Gastroesophageal sphincter (tissue), 4 donors: ENCODE results near the gene SNED1. TPM values are rescaled to one million over a fixed set of nuclear protein-coding genes. Genes with fewer than 3 reads are reported as not detected.

ENCODE experiments used
- ATAC-seq: fragments of 150-250 bp; one replicate; pipeline ENCODE4 v1.9.1; 2016; ENCODE audit warnings: mild to moderate bottlenecking, moderate library complexity
- H3K27ac ChIP-seq, 4 donors: fragments of 200-600 bp; sonication (generic) in 3 of 4; 1 replicate in 3 of 4; 2 replicates in 1 of 4; pipeline ENCODE4 v1.5.1; 2016 to 2019
- H3K27me3 ChIP-seq: fragments of 200-600 bp; sonication (generic); one replicate; pipeline ENCODE4 v1.5.1; 2019
- H3K36me3 ChIP-seq, 2 donors: fragments of 200-600 bp; sonication (generic); one replicate each; pipeline ENCODE4 v1.5.1; 2019; ENCODE audit warnings: control low read depth in 1 of 2
- H3K4me1 ChIP-seq, 3 donors: fragments of 200-600 bp; sonication (generic); 1 replicate in 2 of 3; 2 replicates in 1 of 3; pipeline ENCODE4 v1.5.1; 2016 to 2019; ENCODE audit warnings: control low read depth in 2 of 3
- H3K4me3 ChIP-seq, 2 donors: fragments of 200-600 bp; sonication (generic); one replicate each; pipeline ENCODE4 v1.5.1; 2019; ENCODE audit warnings: mild to moderate bottlenecking in 1 of 2, moderate library complexity in 1 of 2
- H3K9me3 ChIP-seq, 3 donors: fragments of 200-600 bp; sonication (generic); one replicate each; pipeline ENCODE4 v1.5.1; 2017 to 2019; ENCODE audit warnings: control low read depth in 2 of 3
- CTCF ChIP-seq, 4 experiments: fragments of 200-600 bp in 2 of 4; fragments of 450-650 bp in 2 of 4; sonication (generic) in 1 of 4; IDR thresholded peaks; one replicate each; pipeline ENCODE4 v1.5.1; 2017 to 2019; ENCODE audit warnings: antibody characterized with exemption in 4 of 4, mild to moderate bottlenecking in 2 of 4, moderate library complexity in 2 of 4
- EP300 ChIP-seq: sonication (generic); formaldehyde crosslinking; IDR thresholded peaks from one replicate; pipeline ENCODE4 v1.6.1; 2017; ENCODE audit warnings: antibody characterized with exemption, mild to moderate bottlenecking
- POLR2A ChIP-seq, 2 donors: fragments of 450-650 bp; IDR thresholded peaks; one replicate each; pipeline ENCODE4 v1.6.1; 2017; ENCODE audit warnings: antibody characterized with exemption in 2 of 2, mild to moderate bottlenecking in 2 of 2, moderate library complexity in 1 of 2
- POLR2AphosphoS5 ChIP-seq: sonication (generic); formaldehyde crosslinking; IDR thresholded peaks from one replicate; pipeline ENCODE4 v1.6.1; 2017; ENCODE audit warnings: antibody characterized with exemption
- WGBS, 2 donors: methylation state at CpG; one replicate each; pipeline ENCODE4 v1.1.5; 2018; ENCODE audit warnings: low coverage in 1 of 2; 5-methylcytosine and 5-hydroxymethylcytosine counted together
- total RNA-seq, 4 donors: library from RNA; depleted of rRNA; stranded (reverse); fragments of >200 nt; gene quantifications; one replicate each; pipeline ENCODE4 v1.1.0, GENCODE V29; 2016

SNED1 gene
- total RNA-seq, 4 donors from 2014 or later: 8.3 to 29.9 (median 14.6) TPM

- Histone ChIP-seq H3K4me1 (no peaks in the 10 kb centered on the region), H3K27me3 (no peaks in the 10 kb centered on the region), H3K27ac (no peak overlapping the region), H3K9me3 (no peaks in the 10 kb centered on the region), H3K4me3 (no peak overlapping the region), H3K36me3 (no peaks in the 10 kb centered on the region)
- ATAC-seq: no peak
- 86% methylated on average over 9 of the region's 14 CpGs; no CpG with 5 or more reads in 1 of the 2 donors for whole genome bisulfite sequencing, 2 donors
- TF ChIP-seq CTCF (IDR thresholded peaks at IDR 0.05) (no peak), POLR2A (IDR thresholded peaks at IDR 0.05) (no peak), POLR2AphosphoS5 (no peak), EP300 (no peak)
These were observed 111.0 kb downstream of the SNED1 start for GRCh38 chr2:241109210-241110088.

GRCh38 chr2:241110089-241110606 lies 111.7 kb downstream of the SNED1 start:
- Histone ChIP-seq H3K27ac (no peak overlapping the region), H3K4me1 (no peaks in the 10 kb centered on the region), H3K27me3 (no peaks in the 10 kb centered on the region), H3K9me3 (no peaks in the 10 kb centered on the region), H3K4me3 (no peak overlapping the region), H3K36me3 (no peaks in the 10 kb centered on the region)
- no peak for ATAC-seq
- 65 to 90% methylated on average over 4 to 6 of the region's 9 CpGs for WGBS, 2 donors
- TF ChIP-seq POLR2AphosphoS5: no peak
- no peak for TF ChIP-seq POLR2A (IDR thresholded peaks at IDR 0.05)
- no peak for TF ChIP-seq EP300
- no peak for TF ChIP-seq CTCF (IDR thresholded peaks at IDR 0.05)

GRCh38 chr2:241110607-241111439 lies 112.4 kb downstream of the SNED1 start:
- 100% methylated on average over 4 of the region's 19 CpGs; no CpG with 5 or more reads in 1 of the 2 donors for WGBS, 2 donors
- Histone ChIP-seq H3K4me3 (no peak overlapping the region), H3K4me1 (no peaks in the 10 kb centered on the region), H3K36me3 (no peaks in the 10 kb centered on the region), H3K9me3 (no peaks in the 10 kb centered on the region), H3K27ac (no peak overlapping the region), H3K27me3 (no peaks in the 10 kb centered on the region)
- no peak for ATAC-seq
- TF ChIP-seq EP300 (no peak), CTCF (IDR thresholded peaks at IDR 0.05) (no peak), POLR2AphosphoS5 (no peak), POLR2A (IDR thresholded peaks at IDR 0.05) (no peak)

- H3K27ac ChIP-seq: no peak overlapping the region
- no peak for ATAC-seq
These were observed 113.0 kb downstream of the SNED1 start for GRCh38 chr2:241111440-241111805.

GRCh38 chr2:241112046-241112445 lies 113.6 kb downstream of the SNED1 start:
- H3K36me3 ChIP-seq: no peaks in the 10 kb centered on the region
- no peaks in the 10 kb centered on the region for H3K9me3 ChIP-seq
- H3K4me1 ChIP-seq: no peaks in the 10 kb centered on the region
- H3K27me3 ChIP-seq: no peaks in the 10 kb centered on the region
- TF ChIP-seq POLR2AphosphoS5: no peak
- TF ChIP-seq POLR2A (IDR thresholded peaks at IDR 0.05): no peak
- TF ChIP-seq EP300: no peak
- TF ChIP-seq CTCF (IDR thresholded peaks at IDR 0.05): no peak
- no peak overlapping the region for H3K4me3 ChIP-seq
- no peak overlapping the region for H3K27ac ChIP-seq
- 96 to 100% methylated on average over 3 to 14 of the region's 17 CpGs for WGBS, 2 donors
- ATAC-seq: no peak

More at GRCh38 chr2:241111440-241111805, 113.0 kb downstream of the SNED1 start:
- Histone ChIP-seq H3K27me3 (no peaks in the 10 kb centered on the region), H3K36me3 (no peaks in the 10 kb centered on the region), H3K4me1 (no peaks in the 10 kb centered on the region), H3K9me3 (no peaks in the 10 kb centered on the region), H3K4me3 (no peak overlapping the region)
- TF ChIP-seq POLR2A (IDR thresholded peaks at IDR 0.05): no peak
- TF ChIP-seq EP300: no peak
- no peak for TF ChIP-seq POLR2AphosphoS5
- WGBS, 2 donors: 80% methylated on average over 3 of the region's 9 CpGs; no CpG with 5 or more reads in 1 of the 2 donors
